HG03045 (cell line): ENCODE results near the gene DYNLT1.
"Not testable (repeated sequence)": the region's sequence is repeated elsewhere in the genome, so short reads cannot be mapped to it uniquely, and the experiment has no call there.

Experiments
- ATAC-seq: cut with Tn5 transposase; IDR thresholded peaks from one replicate; pipeline ENCODE4 v1.9.1; 2021; ENCODE audit warnings: mild to moderate bottlenecking, moderate library complexity; ENCODE audit not compliant: unreplicated experiment

Gene DYNLT1

GRCh38 chr6:158642097-158642601 is 2.4 kb downstream of the DYNLT1 start:
- ATAC-seq, result no peak

- ATAC-seq, result no peak
Measured at GRCh38 chr6:158640519-158640918, 4.0 kb downstream of the DYNLT1 start.

GRCh38 chr6:158639056-158639455 is 5.5 kb downstream of the DYNLT1 start:
- no peak for ATAC-seq

GRCh38 chr6:158638324-158638854 is 6.2 kb downstream of the DYNLT1 start:
- ATAC-seq, result no peak

GRCh38 chr6:158636778-158637177 is 7.8 kb downstream of the DYNLT1 start:
- ATAC-seq, result no peak

- ATAC-seq, result no peak
Measured at GRCh38 chr6:158635427-158636073, 9.0 kb downstream of the DYNLT1 start.

- no peak for ATAC-seq
Measured at GRCh38 chr6:158634695-158635426, 9.7 kb downstream of the DYNLT1 start.

- ATAC-seq, result no peak
Measured at GRCh38 chr6:158633127-158633526, 11.4 kb downstream of the DYNLT1 start.

- not testable (repeated sequence) for ATAC-seq
Measured at GRCh38 chr6:158632538-158633119, 11.9 kb downstream of the DYNLT1 start.

- no peak for ATAC-seq
Measured at GRCh38 chr6:158631678-158632537, 12.6 kb downstream of the DYNLT1 start.

- ATAC-seq, result no peak
Measured at GRCh38 chr6:158630938-158631616, 13.5 kb downstream of the DYNLT1 start.

GRCh38 chr6:158629367-158630221 is 14.9 kb downstream of the DYNLT1 start:
- ATAC-seq, result no peak

GRCh38 chr6:158628542-158628941 is 16.0 kb downstream of the DYNLT1 start:
- ATAC-seq, result no peak

- ATAC-seq, result no peak
Measured at GRCh38 chr6:158627940-158628211, 16.7 kb downstream of the DYNLT1 start.

GRCh38 chr6:158627168-158627939 is 17.2 kb downstream of the DYNLT1 start:
- ATAC-seq, result no peak

- no peak for ATAC-seq
Measured at GRCh38 chr6:158626360-158627167, 18.0 kb downstream of the DYNLT1 start.

- ATAC-seq, result no peak
Measured at GRCh38 chr6:158625881-158626305, 18.6 kb downstream of the DYNLT1 start.
